K562 (cell line): Measurements from ENCODE around the gene MID1IP1. TPM values are rescaled to one million over a fixed set of nuclear protein-coding genes. Genes with fewer than 3 reads are reported as not detected.

Source experiments
- ATAC-seq: fragments of 200-7000 bp; cut with Tn5 transposase; 3 replicates; pipeline ENCODE4 v1.9.1; 2020; ENCODE audit warnings: moderate library complexity
- BruUV-seq: library from RNA; stranded (reverse); fragments of 400-500 nt; replicated peaks from 2 replicates; lab custom pipeline; 2021; lab: Mats Ljungman, UMichigan
- CTCF ChIA-PET: fragments of 300-600 bp; formaldehyde crosslinking; extraction: SDS; loops from one replicate; lab custom pipeline; 2021; ENCODE audit warnings: low intra/inter-chr PET ratio; lab: Yijun Ruan, JAX
- POLR2A ChIA-PET: fragments of 300-600, 350-650 bp; sonication (Branson Sonifier 250); formaldehyde crosslinking; extraction: SDS; loops from one replicate; lab custom pipeline; 2021; ENCODE audit warnings: antibody characterized with exemption, inconsistent platforms; lab: Yijun Ruan, JAX
- DNase-seq, 4 experiments: peaks; one replicate each; pipeline versions ENCODE4 v3.0.0 to v3.0.0-alpha.2; 2011 to 2018; ENCODE audit warnings: low spot score in 3 of 4, mixed read lengths in 3 of 4; ENCODE audit errors: extremely low read depth in 1 of 4
- FAIRE-seq: peaks from 2 replicates; lab custom pipeline; 2011; peaks lifted over from hg19 to GRCh38; lab: Jason Lieb, UNC
- H2AFZ ChIP-seq: 2 replicates; pipeline ENCODE4 v1.6.0; 2011; ENCODE audit warnings: low read depth, low read length, control low read depth, inconsistent platforms
- H3K27ac ChIP-seq: fragments of 200-600 bp; 3 replicates; pipeline ENCODE4 v1.8.0; 2011; ENCODE audit warnings: low read depth, mild to moderate bottlenecking, control low read depth, inconsistent platforms, low read length, moderate library complexity, mixed read lengths; ENCODE audit errors: extremely low read depth
- H3K27me3 ChIP-seq, 2 experiments: fragments of 300-600 bp in 1 of 2; 2 replicates in 1 of 2; 3 replicates in 1 of 2; pipeline versions ENCODE4 v1.6.0 to v1.8.0; 2011; ENCODE audit warnings: inconsistent platforms in 2 of 2, low read length in 2 of 2, mild to moderate bottlenecking in 1 of 2, mixed read lengths in 1 of 2, moderate library complexity in 1 of 2; ENCODE audit not compliant: control insufficient read depth in 2 of 2, insufficient read depth in 2 of 2
- H3K36me3 ChIP-seq: fragments of 300-600 bp; 3 replicates; pipeline ENCODE4 v1.8.0; 2011; ENCODE audit warnings: mild to moderate bottlenecking, low read length, inconsistent platforms; ENCODE audit not compliant: control insufficient read depth, insufficient read depth
- H3K4me1 ChIP-seq, 2 experiments: fragments of 200-600 bp in 1 of 2; replicated peaks in 1 of 2; 2 replicates in 1 of 2; 3 replicates in 1 of 2; pipeline versions ENCODE4 v1.5.1 to v1.8.0; 2011; ENCODE audit warnings: inconsistent platforms in 2 of 2, low read length in 2 of 2, mild to moderate bottlenecking in 1 of 2, mixed read lengths in 1 of 2, moderate library complexity in 1 of 2; ENCODE audit not compliant: control insufficient read depth in 2 of 2, insufficient read depth in 2 of 2
- H3K4me2 ChIP-seq: 2 replicates; pipeline ENCODE4 v1.6.1; 2011; ENCODE audit warnings: low read length, control low read depth, inconsistent platforms, mixed read lengths; ENCODE audit not compliant: insufficient read depth
- H3K4me3 ChIP-seq: fragments of 200-600 bp; sonication (generic), shearing (Covaris generic); 2 replicates; pipeline ENCODE4 v1.5.1; 2016; ENCODE audit warnings: control low read depth, inconsistent platforms
- H3K79me2 ChIP-seq: fragments of 200-600 bp; 3 replicates; pipeline ENCODE4 v1.8.0; 2011; ENCODE audit warnings: low read length, inconsistent platforms; ENCODE audit not compliant: control insufficient read depth, insufficient read depth
- H3K9ac ChIP-seq, 2 experiments: 2 replicates each; pipeline versions ENCODE4 v1.6.0 to v1.6.1; 2011; ENCODE audit warnings: low read depth in 2 of 2, low read length in 2 of 2, control low read depth in 1 of 2, inconsistent platforms in 1 of 2, mild to moderate bottlenecking in 1 of 2, mixed read lengths in 1 of 2; ENCODE audit not compliant: insufficient read depth in 1 of 2
- H3K9me1 ChIP-seq: one replicate; pipeline ENCODE4 v1.6.0; 2011; ENCODE audit warnings: inconsistent platforms, mild to moderate bottlenecking, low read length, moderate library complexity; ENCODE audit not compliant: control insufficient read depth, insufficient read depth
- H3K9me3 ChIP-seq: replicated peaks from 2 replicates; pipeline ENCODE4 v1.5.1; 2011; ENCODE audit warnings: low read depth, low read length, inconsistent platforms; ENCODE audit not compliant: control insufficient read depth, insufficient read depth
- H4K20me1 ChIP-seq: replicated peaks from 2 replicates; pipeline ENCODE4 v1.6.1; 2011; ENCODE audit warnings: low read length, inconsistent platforms, mixed read lengths; ENCODE audit not compliant: control insufficient read depth, insufficient read depth
- BCOR ChIP-seq: fragments of 450-650 bp; IDR thresholded peaks from 2 replicates; pipeline ENCODE4 v1.6.1; 2016
- GATAD2B ChIP-seq: fragments of 450-650 bp; IDR thresholded peaks from 2 replicates; pipeline ENCODE4 v1.6.1; 2017; ENCODE audit warnings: mild to moderate bottlenecking, borderline replicate concordance
- KAT2B ChIP-seq: IDR thresholded peaks from one replicate; pipeline ENCODE4 v1.6.1; 2012; ENCODE audit warnings: low read depth, mild to moderate bottlenecking, control low read depth, inconsistent platforms, low read length, moderate library complexity
- NR1H2 ChIP-seq: sonication (generic); formaldehyde crosslinking; IDR thresholded peaks from 2 replicates; pipeline ENCODE4 v1.4.0; 2020; ENCODE audit warnings: mild to moderate bottlenecking, missing genetic modification reagents
- RBBP5 ChIP-seq: fragments of 200-600 bp; sonication (generic); IDR thresholded peaks from 2 replicates; pipeline ENCODE4 v1.6.1; 2012; ENCODE audit warnings: borderline replicate concordance, mild to moderate bottlenecking, low read length, control low read depth, inconsistent platforms; ENCODE audit not compliant: insufficient read depth, poor library complexity, severe bottlenecking
- ZNF165 ChIP-seq: fragments of 250-450 bp; sonication (Bioruptor Pico); IDR thresholded peaks from 2 replicates; pipeline ENCODE4 v1.4.0; 2020; ENCODE audit warnings: borderline replicate concordance
- ZNF263 ChIP-seq: sonication (generic); formaldehyde crosslinking; IDR thresholded peaks from 2 replicates; pipeline ENCODE4 v1.8.0; 2022; ENCODE audit warnings: mild to moderate bottlenecking, missing genetic modification reagents, borderline replicate concordance
- ZNF644 ChIP-seq: fragments of 200-800 bp; sonication (Bioruptor generic); IDR thresholded peaks from 2 replicates; pipeline ENCODE4 v1.6.1; 2016; ENCODE audit warnings: low read depth, missing genetic modification characterization, missing compliant biosample characterization
- WGBS: fragments of 100-300 bp; shearing (Covaris generic); methylation state at CpG from one replicate; pipeline ENCODE4 v1.1.6; 2016; ENCODE audit warnings: low coverage, mixed read lengths; ENCODE audit not compliant: insufficient coverage; ENCODE audit errors: missing lambda C conversion rate; 5-methylcytosine and 5-hydroxymethylcytosine counted together
- in situ Hi-C: fragments of 300-500 bp; cut with MboI; formaldehyde crosslinking; loops from 4 replicates; pipeline ENCODE4 v1.15.0; 2018; ENCODE audit warnings: inconsistent platforms, mixed read lengths
- intact Hi-C: fragments of 100-400 bp; cut with micrococcal nuclease; formaldehyde crosslinking; loops from 2 replicates; pipeline ENCODE4 v1.14.2; 2022
- polyA plus RNA-seq, 8 experiments: library from polyadenylated mRNA; depleted of rRNA in 4 of 8; stranded (reverse) in 5 of 8; unstranded in 3 of 8; fragments of >200 nt; fragmentation: Nextera tagmentation in 2 of 8; fragmentation: Illumina TruSeq in 1 of 8; extraction: Ambion mirVana in 2 of 8; extraction: Trizol in 1 of 8; gene quantifications; 2 replicates each; pipeline versions ENCODE4 v1.2.1 to v1.2.3, GENCODE V29; 2011 to 2014; ENCODE audit warnings: inconsistent platforms in 1 of 8, missing spikeins in 1 of 8
- total RNA-seq, 7 experiments: library from RNA; depleted of rRNA in 6 of 7; stranded (reverse); fragments of >200 nt in 6 of 7; fragmentation: Illumina TruSeq in 2 of 7; extraction: Trizol in 2 of 7; gene quantifications; 2 replicates each; pipeline versions ENCODE4 v1.2.1 to v1.2.3, GENCODE V29; 2011 to 2021; ENCODE audit warnings: low replicate concordance in 1 of 7
- TF ChIP-seq, protein P1 (sequence below): fragments of 250-450 bp; sonication (Bioruptor Pico); IDR thresholded peaks from 2 replicates; pipeline ENCODE4 v1.4.0; 2020
- TF ChIP-seq, protein P2 (sequence below): fragments of 450-650 bp; IDR thresholded peaks from 2 replicates; pipeline ENCODE4 v1.6.1; 2018; ENCODE audit warnings: mild to moderate bottlenecking, low read depth; ENCODE audit not compliant: partially characterized antibody
- TF ChIP-seq, protein P3 (sequence below): fragments of 450-650 bp; formaldehyde crosslinking; IDR thresholded peaks from 2 replicates; pipeline ENCODE4 v1.4.0; 2020; ENCODE audit warnings: mild to moderate bottlenecking, moderate library complexity

The MID1IP1 gene
- total and polyA plus RNA-seq, 9 of the 15 experiments (the other 6 are each of a cell fraction or from before 2014, with no cell fraction given): 0.51 to 102 (median 27.5) TPM

DNA sequence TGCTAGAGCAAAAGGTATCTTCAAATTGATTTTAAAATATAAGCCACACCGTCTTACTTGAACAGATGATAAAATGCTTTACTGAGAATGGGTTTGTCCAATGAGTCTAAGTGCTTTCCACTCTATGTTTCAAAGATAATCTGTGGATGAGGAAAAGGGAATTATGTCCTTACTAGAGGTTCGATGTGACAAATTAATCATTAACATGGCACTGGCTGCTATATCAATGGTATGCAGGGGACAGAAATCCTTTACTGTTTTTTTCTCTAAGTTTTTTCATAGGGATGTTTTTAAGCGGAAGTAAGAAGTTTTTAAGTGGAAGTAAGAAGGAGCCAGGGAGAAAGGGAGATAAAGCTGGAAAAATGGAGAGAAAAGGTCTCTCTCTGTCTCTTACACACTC is 38.0 kb downstream of the MID1IP1 start (continued):
- TF ChIP-seq NR1H2 (CRISPR knock-in tag) (no peak), RBBP5 (no peak)
- TF ChIP-seq, protein P1, sequence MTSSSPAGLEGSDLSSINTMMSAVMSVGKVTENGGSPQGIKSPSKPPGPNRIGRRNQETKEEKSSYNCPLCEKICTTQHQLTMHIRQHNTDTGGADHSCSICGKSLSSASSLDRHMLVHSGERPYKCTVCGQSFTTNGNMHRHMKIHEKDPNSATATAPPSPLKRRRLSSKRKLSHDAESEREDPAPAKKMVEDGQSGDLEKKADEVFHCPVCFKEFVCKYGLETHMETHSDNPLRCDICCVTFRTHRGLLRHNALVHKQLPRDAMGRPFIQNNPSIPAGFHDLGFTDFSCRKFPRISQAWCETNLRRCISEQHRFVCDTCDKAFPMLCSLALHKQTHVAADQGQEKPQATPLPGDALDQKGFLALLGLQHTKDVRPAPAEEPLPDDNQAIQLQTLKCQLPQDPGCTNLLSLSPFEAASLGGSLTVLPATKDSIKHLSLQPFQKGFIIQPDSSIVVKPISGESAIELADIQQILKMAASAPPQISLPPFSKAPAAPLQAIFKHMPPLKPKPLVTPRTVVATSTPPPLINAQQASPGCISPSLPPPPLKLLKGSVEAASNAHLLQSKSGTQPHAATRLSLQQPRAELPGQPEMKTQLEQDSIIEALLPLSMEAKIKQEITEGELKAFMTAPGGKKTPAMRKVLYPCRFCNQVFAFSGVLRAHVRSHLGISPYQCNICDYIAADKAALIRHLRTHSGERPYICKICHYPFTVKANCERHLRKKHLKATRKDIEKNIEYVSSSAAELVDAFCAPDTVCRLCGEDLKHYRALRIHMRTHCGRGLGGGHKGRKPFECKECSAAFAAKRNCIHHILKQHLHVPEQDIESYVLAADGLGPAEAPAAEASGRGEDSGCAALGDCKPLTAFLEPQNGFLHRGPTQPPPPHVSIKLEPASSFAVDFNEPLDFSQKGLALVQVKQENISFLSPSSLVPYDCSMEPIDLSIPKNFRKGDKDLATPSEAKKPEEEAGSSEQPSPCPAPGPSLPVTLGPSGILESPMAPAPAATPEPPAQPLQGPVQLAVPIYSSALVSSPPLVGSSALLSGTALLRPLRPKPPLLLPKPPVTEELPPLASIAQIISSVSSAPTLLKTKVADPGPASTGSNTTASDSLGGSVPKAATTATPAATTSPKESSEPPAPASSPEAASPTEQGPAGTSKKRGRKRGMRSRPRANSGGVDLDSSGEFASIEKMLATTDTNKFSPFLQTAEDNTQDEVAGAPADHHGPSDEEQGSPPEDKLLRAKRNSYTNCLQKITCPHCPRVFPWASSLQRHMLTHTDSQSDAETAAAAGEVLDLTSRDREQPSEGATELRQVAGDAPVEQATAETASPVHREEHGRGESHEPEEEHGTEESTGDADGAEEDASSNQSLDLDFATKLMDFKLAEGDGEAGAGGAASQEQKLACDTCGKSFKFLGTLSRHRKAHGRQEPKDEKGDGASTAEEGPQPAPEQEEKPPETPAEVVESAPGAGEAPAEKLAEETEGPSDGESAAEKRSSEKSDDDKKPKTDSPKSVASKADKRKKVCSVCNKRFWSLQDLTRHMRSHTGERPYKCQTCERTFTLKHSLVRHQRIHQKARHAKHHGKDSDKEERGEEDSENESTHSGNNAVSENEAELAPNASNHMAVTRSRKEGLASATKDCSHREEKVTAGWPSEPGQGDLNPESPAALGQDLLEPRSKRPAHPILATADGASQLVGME: no peak

DNA sequence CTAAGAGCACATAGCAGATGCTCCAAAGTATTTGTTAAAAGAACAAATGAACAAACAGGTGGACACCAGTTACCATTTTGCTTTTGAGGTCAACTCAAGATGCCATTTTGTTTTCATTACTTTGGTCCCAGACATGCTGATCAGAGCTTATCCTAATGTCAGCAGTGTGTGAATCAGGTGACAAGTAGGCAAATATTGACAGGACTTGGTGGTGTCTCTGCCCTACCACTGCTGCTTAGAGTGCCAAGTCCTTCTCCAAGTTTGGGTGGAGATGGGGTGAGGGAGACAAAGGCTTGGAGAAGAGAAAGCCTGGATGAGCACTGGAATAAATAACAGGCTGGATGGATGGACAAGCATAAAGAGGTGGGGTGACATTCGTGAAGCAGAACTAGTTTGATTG is 38.7 kb downstream of the MID1IP1 start:
- 0% methylated on average over 1 of the region's 1 CpG for WGBS
- no peak for FAIRE-seq
- CTCF ChIA-PET: no interaction called here
- POLR2A ChIA-PET: interaction anchor here (0.6 kb wide), 1 partner anchor 9 kb away, joined by 3 read pairs; no protein-coding TSS in a partner anchor
- no peak for ATAC-seq
- H2AFZ ChIP-seq: no peak overlapping the region
- H3K27ac ChIP-seq: no peak overlapping the region
- H3K36me3 ChIP-seq: no peaks in the 10 kb centered on the region
- H3K27me3 ChIP-seq: no peaks in the 10 kb centered on the region
- BruUV-seq: no TSS peak
- peaks cover 0 to 20% of the 10 kb centered on the region in 2 experiments; a peak in 2 of 5 replicates for H3K4me1 ChIP-seq
- H3K9ac ChIP-seq: no peak overlapping the region
- H3K79me2 ChIP-seq: no peaks in the 10 kb centered on the region
- H3K4me3 ChIP-seq: no peak overlapping the region
- no peaks in the 10 kb centered on the region for H3K9me3 ChIP-seq
- no peaks in the 10 kb centered on the region for H4K20me1 ChIP-seq
- no peak overlapping the region for H3K4me2 ChIP-seq
- intact Hi-C loops (loop anchor here (5.0 kb wide), 1 partner anchor 33 kb away; no protein-coding TSS in a partner anchor), in situ Hi-C loops (no loop called here)
- DNase-seq: no peak
- no peaks in the 10 kb centered on the region for H3K9me1 ChIP-seq
- TF ChIP-seq, protein P2, sequence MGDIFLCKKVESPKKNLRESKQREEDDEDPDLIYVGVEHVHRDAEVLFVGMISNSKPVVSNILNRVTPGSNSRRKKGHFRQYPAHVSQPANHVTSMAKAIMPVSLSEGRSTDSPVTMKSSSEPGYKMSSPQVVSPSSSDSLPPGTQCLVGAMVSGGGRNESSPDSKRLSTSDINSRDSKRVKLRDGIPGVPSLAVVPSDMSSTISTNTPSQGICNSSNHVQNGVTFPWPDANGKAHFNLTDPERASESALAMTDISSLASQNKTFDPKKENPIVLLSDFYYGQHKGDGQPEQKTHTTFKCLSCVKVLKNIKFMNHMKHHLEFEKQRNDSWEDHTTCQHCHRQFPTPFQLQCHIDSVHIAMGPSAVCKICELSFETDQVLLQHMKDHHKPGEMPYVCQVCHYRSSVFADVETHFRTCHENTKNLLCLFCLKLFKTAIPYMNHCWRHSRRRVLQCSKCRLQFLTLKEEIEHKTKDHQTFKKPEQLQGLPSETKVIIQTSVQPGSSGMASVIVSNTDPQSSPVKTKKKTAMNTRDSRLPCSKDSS: no peak
- TF ChIP-seq ZNF263: no peak
- TF ChIP-seq BCOR: no peak
- no peak for TF ChIP-seq ZNF165 (CRISPR knock-in tag)
- no peak for TF ChIP-seq ZNF644 (tag)
- TF ChIP-seq, protein P3, sequence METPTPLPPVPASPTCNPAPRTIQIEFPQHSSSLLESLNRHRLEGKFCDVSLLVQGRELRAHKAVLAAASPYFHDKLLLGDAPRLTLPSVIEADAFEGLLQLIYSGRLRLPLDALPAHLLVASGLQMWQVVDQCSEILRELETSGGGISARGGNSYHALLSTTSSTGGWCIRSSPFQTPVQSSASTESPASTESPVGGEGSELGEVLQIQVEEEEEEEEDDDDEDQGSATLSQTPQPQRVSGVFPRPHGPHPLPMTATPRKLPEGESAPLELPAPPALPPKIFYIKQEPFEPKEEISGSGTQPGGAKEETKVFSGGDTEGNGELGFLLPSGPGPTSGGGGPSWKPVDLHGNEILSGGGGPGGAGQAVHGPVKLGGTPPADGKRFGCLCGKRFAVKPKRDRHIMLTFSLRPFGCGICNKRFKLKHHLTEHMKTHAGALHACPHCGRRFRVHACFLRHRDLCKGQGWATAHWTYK (CRISPR knock-in tag): no peak
- no peak for TF ChIP-seq KAT2B
- TF ChIP-seq GATAD2B: no peak
